ENCODE data around the gene ATR. TPM values are rescaled to one million over a fixed set of nuclear protein-coding genes. Genes with fewer than 3 reads are reported as not detected.
A peak's percentile ranks its signal among the peaks of the same experiment; 100 is the strongest.

ATR gene
- total and polyA plus RNA-seq, 2 experiments from 2014 or later = 5.0 to 15.7 TPM

- H3K27ac ChIP-seq = no peak overlapping the region
- peaks cover 3% of the 10 kb centered on the region for H3K27me3 ChIP-seq
- H3K9me3 ChIP-seq (ENCODE audit: low read depth) = no peaks in the 10 kb centered on the region
- H3K4me1 ChIP-seq (ENCODE audit: low read depth) = no peaks in the 10 kb centered on the region
- TF ChIP-seq, protein P1, sequence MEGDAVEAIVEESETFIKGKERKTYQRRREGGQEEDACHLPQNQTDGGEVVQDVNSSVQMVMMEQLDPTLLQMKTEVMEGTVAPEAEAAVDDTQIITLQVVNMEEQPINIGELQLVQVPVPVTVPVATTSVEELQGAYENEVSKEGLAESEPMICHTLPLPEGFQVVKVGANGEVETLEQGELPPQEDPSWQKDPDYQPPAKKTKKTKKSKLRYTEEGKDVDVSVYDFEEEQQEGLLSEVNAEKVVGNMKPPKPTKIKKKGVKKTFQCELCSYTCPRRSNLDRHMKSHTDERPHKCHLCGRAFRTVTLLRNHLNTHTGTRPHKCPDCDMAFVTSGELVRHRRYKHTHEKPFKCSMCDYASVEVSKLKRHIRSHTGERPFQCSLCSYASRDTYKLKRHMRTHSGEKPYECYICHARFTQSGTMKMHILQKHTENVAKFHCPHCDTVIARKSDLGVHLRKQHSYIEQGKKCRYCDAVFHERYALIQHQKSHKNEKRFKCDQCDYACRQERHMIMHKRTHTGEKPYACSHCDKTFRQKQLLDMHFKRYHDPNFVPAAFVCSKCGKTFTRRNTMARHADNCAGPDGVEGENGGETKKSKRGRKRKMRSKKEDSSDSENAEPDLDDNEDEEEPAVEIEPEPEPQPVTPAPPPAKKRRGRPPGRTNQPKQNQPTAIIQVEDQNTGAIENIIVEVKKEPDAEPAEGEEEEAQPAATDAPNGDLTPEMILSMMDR (IDR thresholded peaks at IDR 0.05; ENCODE audit: low read depth, low read length) = no peak
- H3K36me3 ChIP-seq = no peaks in the 10 kb centered on the region
- no peak overlapping the region for H3K4me3 ChIP-seq
- no peak for DNase-seq (ENCODE audit: low read depth in 1 of 2, low spot score in 1 of 2)
Measured at GRCh38 chr3:142601713-142602112, 23.2 kb upstream of the ATR start.

DNA sequence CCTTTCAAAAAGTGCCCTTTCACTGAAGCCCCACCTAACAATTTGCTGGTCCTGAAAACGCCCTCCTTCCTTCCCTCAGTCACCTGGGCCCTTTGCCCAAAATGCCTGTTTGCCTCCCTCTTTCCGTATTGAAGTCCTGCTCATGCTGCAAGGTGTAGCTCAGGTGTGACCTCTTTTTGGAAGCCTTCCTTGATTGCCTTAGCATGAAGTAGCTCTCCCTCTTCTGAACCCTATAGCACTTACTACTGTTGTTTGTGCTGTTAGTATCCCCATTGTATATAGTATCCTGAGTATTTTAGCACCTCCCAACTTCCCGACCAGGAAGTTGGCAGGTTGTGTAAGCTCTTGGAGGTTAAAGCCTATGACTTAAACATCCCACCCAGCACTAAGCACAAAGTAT is 19.4 kb upstream of the ATR start:
- TF ChIP-seq, protein P1 (IDR thresholded peaks at IDR 0.05; ENCODE audit: low read depth, low read length) = no peak

DNA sequence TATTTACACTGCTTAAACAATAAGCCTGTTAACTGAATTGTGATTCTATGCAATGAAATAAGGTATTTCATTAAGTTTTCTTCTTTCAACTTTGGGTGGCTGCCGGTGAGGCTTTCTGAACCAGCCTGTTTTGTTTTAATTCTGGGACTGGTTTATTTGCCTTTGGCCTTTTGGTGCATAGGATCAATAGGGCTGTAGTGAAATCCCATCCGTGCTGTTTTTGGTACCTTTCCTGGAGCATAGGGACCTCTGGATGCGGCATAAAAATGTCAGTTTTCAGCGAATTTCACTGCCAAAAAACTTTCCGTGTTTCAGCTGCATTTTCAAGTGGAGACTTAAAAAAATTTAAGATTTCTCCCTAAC is 18.2 kb upstream of the ATR start:
- peak overlapping the region; percentile 57 for H3K4me3 ChIP-seq
- no peaks in the 10 kb centered on the region for H3K9me3 ChIP-seq (ENCODE audit: low read depth)
- H3K27ac ChIP-seq = no peak overlapping the region
- H3K36me3 ChIP-seq = no peaks in the 10 kb centered on the region
- DNase-seq (ENCODE audit: low read depth in 1 of 2, low spot score in 1 of 2) = no peak
- H3K27me3 ChIP-seq = peaks cover 3% of the 10 kb centered on the region
- TF ChIP-seq, protein P1 (IDR thresholded peaks at IDR 0.05; ENCODE audit: low read depth, low read length) = no peak
- peaks cover 3% of the 10 kb centered on the region for H3K4me1 ChIP-seq (ENCODE audit: low read depth)

More for the DNA sequence above, 19.4 kb upstream of the ATR start:
- Histone ChIP-seq H3K9me3 (ENCODE audit: low read depth) (no peaks in the 10 kb centered on the region), H3K4me1 (ENCODE audit: low read depth) (peaks cover 3% of the 10 kb centered on the region), H3K27ac (no peak overlapping the region), H3K4me3 (no peak overlapping the region), H3K36me3 (no peaks in the 10 kb centered on the region), H3K27me3 (peaks cover 3% of the 10 kb centered on the region)
- no peak for DNase-seq (ENCODE audit: low read depth in 1 of 2, low spot score in 1 of 2)

- TF ChIP-seq, protein P1 (IDR thresholded peaks at IDR 0.05; ENCODE audit: low read depth, low read length) = no peak
- Histone ChIP-seq H3K36me3 (no peaks in the 10 kb centered on the region), H3K9me3 (ENCODE audit: low read depth) (no peaks in the 10 kb centered on the region), H3K4me3 (peak within 1 kb of the TSS; percentile 57), H3K27me3 (peaks cover 3% of the 10 kb centered on the region), H3K27ac (peak within 1 kb of the TSS; percentile 73), H3K4me1 (ENCODE audit: low read depth) (peaks cover 3% of the 10 kb centered on the region)
- DNase-seq (ENCODE audit: low read depth in 1 of 2, low spot score in 1 of 2) = peak; percentile 80 to 88
Measured at GRCh38 chr3:142595951-142596725, 17.6 kb upstream of the ATR start, which contains the start of gene PLS1. Gene PLS1 (plus strand): TSS chr3:142596393. CDS start chr3:142664238, 67,845 bp downstream.

- Histone ChIP-seq H3K36me3 (no peaks in the 10 kb centered on the region), H3K4me1 (ENCODE audit: low read depth) (peaks cover 3% of the 10 kb centered on the region), H3K27me3 (peaks cover 3% of the 10 kb centered on the region), H3K4me3 (peak overlapping the region; percentile 57), H3K27ac (peak overlapping the region; percentile 73), H3K9me3 (ENCODE audit: low read depth) (no peaks in the 10 kb centered on the region)
- TF ChIP-seq, protein P1 (IDR thresholded peaks at IDR 0.05; ENCODE audit: low read depth, low read length) = no peak
- peak; percentile 33 to 78 for DNase-seq (ENCODE audit: low read depth in 1 of 2, low spot score in 1 of 2)
Measured at GRCh38 chr3:142595581-142595950, 17.0 kb upstream of the ATR start.

Data from cardiac muscle cell (in vitro differentiated cells and primary cell).